Bronchial epithelial cell (primary cell): Measurements from ENCODE around the gene NLRC3. TPM values are rescaled to one million over a fixed set of nuclear protein-coding genes. Genes with fewer than 3 reads are reported as not detected.

Experiments used
- DNase-seq: peaks from one replicate; pipeline ENCODE4 v3.0.0-alpha.2; 2010; ENCODE audit warnings: low read depth
- FAIRE-seq: peaks from 2 replicates; lab custom pipeline; 2011; peaks lifted over from hg19 to GRCh38; lab: Jason Lieb, UNC
- H3K27me3 ChIP-seq: 2 replicates; pipeline ENCODE4 v1.5.1; 2011; ENCODE audit warnings: low read length; ENCODE audit not compliant: control insufficient read depth, insufficient read depth
- H3K36me3 ChIP-seq: 2 replicates; pipeline ENCODE4 v1.5.1; 2011; ENCODE audit warnings: low read length; ENCODE audit not compliant: control insufficient read depth, insufficient read depth
- H3K4me3 ChIP-seq: 2 replicates; pipeline ENCODE4 v1.5.1; 2011; ENCODE audit warnings: mild to moderate bottlenecking, low read depth, low read length, control low read depth
- CTCF ChIP-seq: IDR thresholded peaks from 2 replicates; pipeline ENCODE4 v1.5.1; 2011; ENCODE audit warnings: mild to moderate bottlenecking, moderate library complexity, low read length, control low read depth, inconsistent platforms; ENCODE audit not compliant: insufficient read depth, severe bottlenecking
- total RNA-seq: library from RNA; depleted of rRNA; stranded (reverse); fragments of >200 nt; gene quantifications from 2 replicates; pipeline ENCODE4 v1.2.1, GENCODE V29; 2014

The NLRC3 gene
- total RNA-seq, 1 donor from 2014 or later = not detected

DNA sequence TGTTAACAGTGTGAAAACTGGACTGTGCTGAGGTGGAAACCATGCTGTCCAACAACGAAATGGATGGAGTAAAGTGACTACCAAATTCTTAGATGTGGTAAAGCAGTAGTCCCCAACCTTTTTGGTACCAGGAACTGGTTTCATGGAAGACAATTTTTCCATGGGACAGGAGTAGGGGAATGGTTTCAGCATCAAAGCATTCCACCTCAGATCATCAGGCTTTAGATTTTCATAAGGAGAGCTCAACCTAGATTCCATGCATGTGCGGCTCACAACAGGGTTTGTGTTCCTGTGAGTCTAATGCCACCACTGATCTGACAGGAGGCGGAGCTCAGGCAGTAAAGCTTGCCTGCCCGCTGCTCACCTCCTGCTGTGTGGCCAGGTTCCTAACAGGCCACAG is 22.7 kb upstream of the NLRC3 start:
- Histone ChIP-seq H3K36me3 (peaks cover 1% of the 10 kb centered on the region), H3K27me3 (no peaks in the 10 kb centered on the region), H3K4me3 (no peak overlapping the region)
- no peak for TF ChIP-seq CTCF
- no peak for DNase-seq
- FAIRE-seq = no peak

DNA sequence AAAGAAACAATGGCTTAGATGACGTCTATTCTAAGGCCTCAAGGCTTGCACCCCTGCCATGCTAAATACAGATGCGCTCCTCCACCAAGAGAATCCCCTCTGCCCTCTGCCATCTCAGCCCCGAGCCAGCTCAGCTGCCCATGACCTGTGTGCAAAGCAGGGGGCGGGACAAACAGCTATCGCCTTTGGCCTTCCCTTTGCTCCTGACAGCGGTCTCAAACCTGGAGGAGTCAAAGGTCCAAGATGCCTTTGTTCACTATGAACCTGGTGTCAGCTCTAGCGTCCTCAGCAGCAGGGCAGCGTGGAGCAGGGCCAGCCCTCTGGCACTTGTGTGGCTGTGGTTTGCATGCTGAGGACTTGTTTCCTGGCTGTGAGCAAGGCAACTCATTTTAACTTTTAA is 21.9 kb upstream of the NLRC3 start:
- Histone ChIP-seq H3K4me3 (no peak overlapping the region), H3K36me3 (peaks cover 3% of the 10 kb centered on the region), H3K27me3 (no peaks in the 10 kb centered on the region)
- DNase-seq (no peak), FAIRE-seq (no peak)
- TF ChIP-seq CTCF = no peak

DNA sequence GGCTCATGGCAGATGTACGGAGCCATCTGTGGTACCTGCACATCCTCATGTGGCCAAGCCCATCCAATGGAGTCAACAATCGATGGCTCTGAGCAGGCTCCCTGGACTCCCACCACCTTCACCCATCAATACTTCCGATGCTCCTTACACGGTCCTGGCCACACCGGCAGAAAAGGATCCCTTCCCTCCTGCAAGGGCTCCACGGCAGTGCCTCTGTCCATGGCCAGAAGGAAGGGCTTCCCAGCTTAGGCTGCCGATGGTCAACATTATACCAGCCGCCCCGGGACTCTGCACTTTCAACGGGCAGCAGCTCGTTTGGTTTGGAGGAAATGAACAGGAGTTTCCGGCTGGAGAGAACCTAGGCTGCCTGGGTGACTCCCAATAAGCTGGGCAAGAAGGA is 21.0 kb upstream of the NLRC3 start:
- TF ChIP-seq CTCF = no peak
- DNase-seq (no peak), FAIRE-seq (no peak)
- Histone ChIP-seq H3K27me3 (no peaks in the 10 kb centered on the region), H3K4me3 (no peak overlapping the region), H3K36me3 (peaks cover 3% of the 10 kb centered on the region)

DNA sequence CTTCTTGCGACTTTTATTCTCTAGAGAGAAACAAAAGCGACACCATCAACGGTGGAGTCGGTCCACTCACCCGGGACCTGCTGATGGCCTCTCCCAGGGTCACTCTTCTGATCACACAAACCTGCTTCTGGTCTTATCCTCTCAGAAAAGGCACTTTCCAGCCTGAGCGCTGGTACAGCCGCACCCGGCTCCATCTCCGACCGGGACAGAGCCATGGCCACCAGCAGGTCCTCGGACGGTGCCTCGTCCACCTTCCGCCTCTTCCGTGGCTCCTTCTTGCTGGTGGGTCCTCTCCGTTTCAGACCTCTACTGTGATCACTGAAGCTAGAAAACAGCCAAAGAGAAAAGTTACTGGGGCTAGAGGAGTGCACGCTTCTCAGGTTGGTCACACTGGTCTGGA is 20.5 kb upstream of the NLRC3 start:
- H3K4me3 ChIP-seq = no peak overlapping the region
- FAIRE-seq (no peak), DNase-seq (no peak)
- H3K36me3 ChIP-seq = peaks cover 3% of the 10 kb centered on the region
- TF ChIP-seq CTCF = no peak
- H3K27me3 ChIP-seq = no peaks in the 10 kb centered on the region

- FAIRE-seq = no peak
- Histone ChIP-seq H3K36me3 (peaks cover 3% of the 10 kb centered on the region), H3K4me3 (no peak overlapping the region), H3K27me3 (no peaks in the 10 kb centered on the region)
- TF ChIP-seq CTCF = no peak
- no peak for DNase-seq
Observed at GRCh38 chr16:3597226-3597625, 20.0 kb upstream of the NLRC3 start.

DNA sequence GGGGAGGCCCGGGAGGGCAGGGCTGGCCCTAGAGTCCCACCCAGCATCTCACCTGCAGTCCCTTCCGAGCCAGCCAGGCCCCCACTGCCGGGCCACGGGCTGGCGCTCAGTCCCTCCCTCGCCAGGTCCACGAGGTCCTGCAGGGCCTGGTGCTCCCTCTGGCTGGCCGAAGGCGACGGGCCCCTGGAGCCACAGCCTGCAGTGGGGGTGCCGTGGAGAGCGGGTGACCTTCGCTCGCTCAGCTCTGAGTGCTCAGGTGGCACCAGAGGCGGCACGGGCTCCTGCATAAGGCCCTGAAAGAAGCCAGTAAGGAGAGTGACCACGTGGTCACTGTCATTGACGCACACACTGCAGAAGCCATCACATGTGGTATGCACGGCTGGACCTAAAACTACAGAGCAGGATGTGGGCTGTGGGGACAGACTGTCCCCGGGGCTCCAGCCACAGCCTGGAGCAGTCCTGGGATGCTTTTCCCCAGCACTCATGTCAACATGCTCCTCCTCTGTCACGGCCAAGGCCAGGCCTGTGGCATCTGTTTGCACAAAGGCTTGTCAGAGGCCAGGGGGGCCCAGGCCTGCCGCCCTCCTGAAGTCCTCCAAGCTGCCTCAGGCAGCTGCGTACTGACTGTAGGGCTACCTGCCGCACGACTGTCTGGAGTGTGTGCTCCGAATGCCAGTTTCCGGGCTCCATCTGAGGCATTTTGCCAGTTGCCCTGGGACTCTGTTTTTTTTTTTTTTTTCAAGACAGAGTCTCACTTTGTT is 19.1 kb upstream of the NLRC3 start:
- no peak for TF ChIP-seq CTCF
- H3K4me3 ChIP-seq = no peak overlapping the region
- DNase-seq = no peak
- H3K27me3 ChIP-seq = no peaks in the 10 kb centered on the region
- H3K36me3 ChIP-seq = peaks cover 3% of the 10 kb centered on the region
- FAIRE-seq = no peak
